ENCODE results near the gene NTM.

The NTM gene

DNA sequence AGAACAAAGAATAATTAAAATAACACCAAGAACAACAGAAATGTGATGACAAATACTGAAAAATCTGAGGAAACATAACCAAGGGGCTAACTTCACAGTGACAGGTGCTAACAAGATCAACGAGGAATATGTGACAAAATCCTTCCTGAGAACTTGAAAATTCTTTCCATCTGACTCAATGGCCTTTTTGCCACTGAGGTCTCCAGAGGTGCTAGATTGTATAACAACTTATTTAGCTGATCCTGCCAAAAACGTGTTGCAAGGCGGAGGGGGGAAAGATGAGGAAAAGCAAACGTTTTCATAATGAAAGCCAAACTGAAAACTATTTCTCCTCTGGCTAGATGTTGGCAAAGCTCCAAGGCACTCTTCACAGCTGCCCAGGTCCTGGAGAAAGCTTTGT lies 364.5 kb downstream of the NTM start:
- DNase-seq (ENCODE audit: low read depth): no peak

DNA sequence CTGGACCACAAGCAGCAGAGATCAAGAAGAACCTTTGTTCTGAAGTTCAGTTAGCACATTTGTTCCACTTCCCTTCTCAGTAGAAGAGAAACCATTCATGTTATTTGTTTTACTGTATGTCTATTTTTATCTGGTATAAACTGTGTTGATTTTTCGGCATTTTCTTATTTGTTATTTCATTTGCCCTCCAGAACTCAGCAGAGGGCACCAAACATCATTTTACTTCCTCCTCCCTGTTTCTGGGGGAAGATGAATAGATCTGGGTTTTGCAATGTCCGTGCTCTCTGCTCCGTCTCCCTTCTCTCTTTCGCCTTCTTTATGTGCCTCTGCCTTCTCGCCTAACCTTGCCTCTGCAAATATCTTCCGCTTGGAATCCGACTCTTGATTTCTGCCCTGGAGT lies 366.9 kb downstream of the NTM start:
- DNase-seq (ENCODE audit: low read depth): no peak

DNA sequence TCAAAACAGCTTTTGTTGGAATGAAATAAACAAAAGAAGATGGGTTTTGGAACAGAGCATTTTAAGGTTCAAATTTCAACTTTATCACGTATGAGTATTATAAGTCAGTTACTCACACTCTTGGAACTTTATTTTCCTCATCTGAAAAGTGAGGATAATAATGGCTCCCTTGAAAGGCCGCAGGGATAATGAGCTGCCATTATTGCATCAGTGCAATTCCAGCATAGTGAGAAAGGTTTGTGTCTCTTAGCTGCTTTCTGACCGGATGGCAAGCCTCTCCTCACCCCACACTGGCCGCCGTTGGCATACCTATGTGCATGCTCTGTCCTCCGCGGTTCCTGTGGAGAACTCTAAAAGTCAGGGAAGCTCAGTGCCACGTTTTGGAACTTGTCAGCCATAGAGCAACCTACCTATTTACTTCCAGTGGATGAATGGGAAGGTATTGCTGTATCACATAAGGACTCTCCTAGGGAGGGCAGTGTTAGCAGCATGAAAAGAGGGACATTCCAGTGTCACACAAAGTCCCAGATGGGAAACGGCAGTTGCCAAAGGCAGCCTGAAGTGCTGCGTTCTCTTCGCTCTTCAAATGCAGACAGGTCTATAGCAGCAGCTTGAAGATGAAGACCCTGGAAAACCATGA lies 368.9 kb downstream of the NTM start:
- DNase-seq (ENCODE audit: low read depth): no peak

DNA sequence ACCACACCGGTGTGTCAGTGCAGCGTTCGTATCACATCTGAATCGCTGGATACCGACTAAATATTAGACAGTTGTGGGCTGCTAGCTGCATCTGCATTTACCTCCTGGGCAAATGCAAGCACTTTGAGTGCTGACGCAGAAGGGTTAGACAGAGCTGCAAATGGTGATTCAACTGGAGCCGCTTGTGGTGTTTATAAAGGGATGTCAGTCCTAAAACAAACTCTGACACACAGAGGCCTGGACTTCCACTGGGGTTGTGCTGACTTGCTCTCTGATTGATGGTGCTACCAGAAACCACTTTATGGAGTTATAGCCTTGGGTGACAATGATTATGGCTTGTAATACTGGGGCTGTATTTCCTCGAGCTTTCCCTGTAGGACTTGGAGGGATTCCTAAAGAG lies 374.4 kb downstream of the NTM start:
- no peak for DNase-seq (ENCODE audit: low read depth)

DNA sequence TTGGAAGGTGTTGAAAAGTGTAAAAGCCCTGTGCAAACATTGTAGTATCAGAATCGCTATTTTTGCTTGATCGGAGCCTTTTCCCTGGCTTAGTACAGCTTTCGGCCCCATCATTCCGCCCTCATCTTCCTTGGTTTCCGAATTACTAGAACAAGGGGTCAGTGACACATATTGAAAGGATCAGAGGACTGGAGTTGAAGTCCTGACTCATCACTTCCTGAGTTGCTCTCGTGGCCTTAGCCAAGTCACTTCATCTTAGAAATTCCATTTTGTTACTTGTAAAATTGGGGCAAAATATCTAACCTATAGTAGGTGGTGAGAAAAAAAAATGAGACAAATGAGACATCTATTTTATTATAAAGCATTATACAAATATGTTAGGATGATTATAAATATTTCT lies 375.0 kb downstream of the NTM start:
- no peak for DNase-seq (ENCODE audit: low read depth)

DNA sequence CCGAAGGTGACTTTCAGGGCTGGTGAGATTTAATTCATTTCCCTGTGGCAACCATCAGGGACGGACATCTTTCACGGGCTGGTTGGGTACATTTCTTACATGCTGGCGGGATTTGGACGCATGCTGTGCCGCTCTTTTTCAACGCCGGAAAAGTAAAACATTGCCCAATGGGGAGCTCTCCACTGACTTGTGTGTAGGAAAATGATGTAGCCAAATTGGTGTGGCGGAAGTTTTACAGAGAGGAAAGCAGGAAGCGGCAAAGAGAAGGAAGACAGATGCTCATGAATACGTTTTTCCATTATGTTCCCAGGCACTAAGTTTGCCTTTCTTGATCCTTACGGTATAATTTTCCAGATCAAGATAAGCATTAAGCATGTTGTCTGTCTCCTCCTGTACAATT lies 375.8 kb downstream of the NTM start:
- DNase-seq (ENCODE audit: low read depth): no peak

DNA sequence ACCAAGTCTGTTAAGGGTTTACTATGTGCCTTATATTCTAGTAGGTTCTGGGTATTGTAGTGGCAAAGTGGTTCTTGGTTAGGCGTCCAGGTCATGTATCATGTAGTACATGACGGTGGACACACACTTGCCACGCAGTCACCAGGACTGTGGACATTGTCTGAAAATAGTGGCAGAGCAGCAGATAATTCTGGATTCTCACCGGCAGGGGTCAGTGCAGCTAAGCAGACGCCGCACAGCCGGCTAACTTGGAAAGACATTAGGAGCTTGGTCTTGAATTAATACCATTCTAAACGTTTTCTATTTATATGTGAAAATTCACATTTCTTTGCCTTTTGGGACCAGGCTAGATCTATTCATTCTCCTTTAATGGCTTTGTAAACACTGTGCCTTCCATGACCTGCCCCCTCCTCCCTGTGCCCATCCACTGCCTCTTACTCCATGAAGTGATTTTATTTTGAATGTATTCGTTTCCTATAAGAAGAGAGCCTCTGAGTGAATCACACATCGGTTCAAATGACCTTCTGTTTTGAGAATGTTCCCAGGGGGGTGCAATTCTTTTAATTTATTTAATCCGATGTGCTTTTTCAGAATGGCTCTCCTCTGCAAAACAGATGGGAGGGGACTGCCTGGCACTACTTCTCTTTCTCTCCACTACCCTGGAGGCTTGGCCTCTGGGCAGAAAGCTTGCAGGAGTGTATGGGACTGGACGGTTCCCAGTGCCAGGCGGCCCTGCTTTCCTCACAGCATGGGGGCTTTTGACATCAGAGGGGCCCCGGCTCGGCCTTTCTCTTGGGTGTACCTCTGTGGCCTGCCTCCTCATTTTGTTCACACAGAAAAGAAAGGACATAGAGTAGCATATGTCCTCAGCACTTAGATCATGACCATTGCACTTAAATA lies 378.0 kb downstream of the NTM start:
- no peak for DNase-seq (ENCODE audit: low read depth)

DNA sequence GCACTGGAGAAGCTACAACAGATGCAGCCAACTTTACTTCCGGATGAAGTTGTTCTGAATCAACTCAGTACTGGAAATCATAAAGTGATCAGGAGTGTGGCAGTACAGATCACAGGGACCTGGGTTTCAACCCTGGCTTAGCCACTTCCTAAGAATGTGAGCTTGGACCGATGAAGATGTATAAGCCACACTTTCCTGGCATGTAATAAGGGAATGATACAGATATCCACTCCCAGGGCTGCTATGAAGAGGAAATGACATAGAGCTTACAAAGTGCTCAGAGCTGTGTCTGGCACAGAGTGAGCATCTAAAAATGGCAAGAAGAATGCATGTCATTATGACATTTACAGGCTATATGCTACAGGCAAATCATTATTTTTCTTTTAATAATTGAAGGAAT lies 378.7 kb downstream of the NTM start:
- no peak for DNase-seq (ENCODE audit: low read depth)

DNA sequence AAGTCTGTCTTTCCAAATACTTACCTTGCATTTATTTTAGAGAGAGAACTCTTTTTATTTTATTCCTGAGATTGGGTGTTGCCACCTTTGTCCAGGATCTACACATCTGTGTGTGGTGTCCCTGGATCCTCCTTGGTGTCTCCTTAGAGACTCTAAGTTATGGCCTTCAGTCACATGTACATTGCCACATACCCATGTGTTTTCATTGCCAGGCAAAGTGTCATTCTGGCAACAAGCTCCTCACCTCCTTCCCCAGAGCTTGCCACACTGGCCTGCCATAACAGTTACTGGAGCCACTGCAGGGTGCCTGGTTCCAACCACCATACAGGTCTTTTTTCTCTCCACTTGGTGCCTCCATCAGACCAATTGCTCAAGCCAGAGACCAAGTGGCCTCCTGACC lies 379.7 kb downstream of the NTM start:
- DNase-seq (ENCODE audit: low read depth): no peak

DNA sequence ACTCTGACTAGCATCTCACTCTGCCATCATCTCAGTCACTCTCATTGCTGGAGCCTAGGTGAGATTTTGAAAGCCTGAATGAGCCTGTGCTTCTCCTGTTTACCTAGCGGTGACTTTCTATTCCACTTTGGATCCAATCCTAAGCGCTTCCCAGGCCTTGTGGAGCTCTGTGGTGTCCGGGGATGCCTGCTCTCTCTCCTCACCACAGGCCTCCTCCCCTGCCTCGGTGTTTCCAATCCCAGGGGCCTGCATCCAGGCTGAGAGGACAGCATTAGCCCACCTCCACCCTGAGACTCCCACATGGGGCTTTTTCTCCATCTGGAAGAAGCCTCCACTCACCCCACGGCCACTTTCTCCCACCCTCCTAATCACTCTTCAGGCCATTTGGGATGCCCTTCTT lies 380.3 kb downstream of the NTM start:
- no peak for DNase-seq (ENCODE audit: low read depth)

DNA sequence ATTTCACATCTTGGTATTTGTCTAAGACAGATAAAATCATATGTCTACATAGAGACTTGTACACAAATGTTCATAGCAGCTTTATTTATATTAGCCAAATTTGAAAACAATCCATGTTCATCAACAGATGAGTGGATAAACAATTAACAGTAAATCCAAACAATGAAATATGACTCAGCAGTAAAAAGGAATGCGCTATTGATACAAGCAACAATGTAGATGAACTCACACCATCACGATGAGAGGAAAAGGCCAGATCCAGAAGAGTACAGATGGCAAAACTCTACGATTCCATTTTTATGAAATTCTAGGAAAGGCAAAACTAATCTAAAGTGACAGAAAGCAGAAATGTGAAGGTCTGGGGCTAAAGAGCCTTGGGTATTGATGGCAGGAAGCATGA lies 384.3 kb downstream of the NTM start:
- no peak for DNase-seq (ENCODE audit: low read depth)

DNA sequence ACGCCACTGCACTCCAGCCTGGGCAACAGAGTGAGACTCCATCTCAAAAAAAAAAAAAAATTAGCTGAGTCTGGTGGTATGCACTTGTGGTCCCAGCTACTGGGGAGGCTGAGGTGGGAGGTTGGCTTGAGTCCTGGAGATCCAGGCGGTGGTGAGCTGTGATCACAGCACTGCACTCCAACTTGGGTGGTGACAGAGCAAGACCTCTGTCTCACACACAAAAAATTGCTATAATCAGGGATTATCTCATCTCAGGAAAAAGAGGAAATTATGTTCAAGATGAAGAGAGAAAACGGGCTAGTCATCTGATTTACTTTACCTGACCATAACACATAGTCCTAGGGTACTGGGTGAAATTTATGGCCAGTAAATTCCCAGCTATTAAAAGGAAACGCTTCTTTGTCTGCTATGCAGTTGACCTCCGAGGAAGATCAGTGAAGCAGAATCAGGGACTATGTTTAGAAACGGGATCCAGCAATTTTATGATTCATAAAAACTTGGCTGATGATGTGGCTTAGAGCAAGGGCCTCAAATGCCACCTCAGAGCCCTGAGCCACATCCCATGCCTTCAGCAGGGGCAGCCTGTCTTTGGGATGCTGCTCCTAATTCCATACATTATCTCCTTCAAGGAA lies 386.2 kb downstream of the NTM start:
- DNase-seq (ENCODE audit: low read depth): no peak

DNA sequence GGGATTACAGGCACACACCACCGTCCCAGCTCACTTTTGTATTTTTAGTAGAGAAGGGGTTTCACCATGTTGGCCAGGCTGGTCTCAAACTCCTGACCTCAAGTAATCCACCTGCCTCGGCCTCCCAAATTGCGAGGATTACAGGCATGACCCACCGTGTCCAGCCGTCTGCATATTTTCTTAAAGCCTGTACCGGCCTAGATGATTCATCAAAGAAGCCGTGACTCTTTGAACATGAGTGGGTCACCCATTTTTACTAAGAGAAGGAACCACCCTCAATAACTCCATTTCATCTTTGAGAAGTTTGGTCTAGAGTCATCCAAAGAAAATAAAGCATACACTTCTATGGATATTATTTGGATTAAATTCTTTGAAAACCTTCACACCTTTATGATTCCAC lies 388.3 kb downstream of the NTM start:
- DNase-seq (ENCODE audit: low read depth): no peak

DNA sequence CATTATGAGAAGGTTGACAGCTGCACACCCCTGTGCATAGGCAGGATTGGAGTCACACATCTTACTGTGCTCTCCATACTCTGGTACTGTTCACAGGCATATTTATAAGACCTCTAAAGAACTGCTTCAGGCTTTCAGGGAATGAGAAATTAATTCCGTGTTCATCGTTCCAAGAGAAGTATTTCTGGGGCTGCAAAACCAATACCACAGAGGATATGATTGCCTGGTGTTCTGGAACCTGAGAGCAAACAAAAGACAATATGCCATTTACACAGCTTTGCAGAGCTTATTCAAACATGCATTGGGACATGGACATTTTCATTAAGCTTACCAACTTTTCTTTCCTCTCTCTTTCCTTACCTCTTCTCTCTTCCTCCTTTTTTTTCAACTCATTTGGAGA lies 388.7 kb downstream of the NTM start:
- no peak for DNase-seq (ENCODE audit: low read depth)

DNA sequence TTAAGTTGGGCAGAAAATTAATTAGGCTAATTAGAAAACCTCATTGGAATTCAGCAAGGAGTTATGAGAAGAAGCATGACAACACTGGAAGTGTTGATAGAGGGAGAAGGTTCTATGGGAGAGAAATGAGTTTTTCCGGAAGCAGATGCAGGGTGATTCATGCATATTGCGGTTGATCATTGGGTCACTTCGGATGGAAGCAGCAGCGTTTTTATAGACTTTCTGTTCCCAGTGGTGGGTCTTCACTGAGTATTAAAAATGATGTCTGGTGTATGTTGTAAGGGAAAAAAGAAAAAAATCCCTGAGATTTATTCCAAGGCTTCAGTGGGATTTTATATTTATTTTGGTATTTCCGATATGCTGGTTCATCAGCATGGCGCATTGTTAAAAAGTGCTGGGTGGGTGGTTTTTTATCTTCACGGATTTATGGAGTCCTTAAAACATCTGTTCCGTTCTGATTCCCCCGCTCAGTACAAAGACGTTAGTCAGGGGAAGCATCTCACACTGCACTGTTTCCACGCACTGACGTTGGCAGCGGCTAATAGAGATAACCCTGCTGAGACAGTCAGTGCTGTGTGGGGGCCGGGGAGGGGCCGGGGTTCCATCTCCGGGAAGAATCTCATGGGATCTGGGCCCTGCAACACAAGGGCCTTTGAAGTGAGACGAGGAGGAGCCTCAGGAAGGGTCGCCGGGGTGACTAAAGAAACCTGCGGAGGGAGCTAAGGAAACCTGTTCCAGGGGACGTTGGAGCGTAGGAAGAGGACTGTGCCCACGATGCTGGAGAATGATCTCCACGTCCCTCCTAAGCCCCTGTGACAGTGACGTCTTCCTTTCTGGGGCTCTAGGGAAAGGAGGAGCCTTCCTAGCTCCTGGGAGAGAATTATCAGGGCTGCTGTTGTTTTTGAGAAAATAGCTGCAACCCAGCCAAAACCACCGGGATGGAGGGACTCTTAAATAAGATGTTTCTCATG lies 390.0 kb downstream of the NTM start:
- DNase-seq (ENCODE audit: low read depth): no peak

DNA sequence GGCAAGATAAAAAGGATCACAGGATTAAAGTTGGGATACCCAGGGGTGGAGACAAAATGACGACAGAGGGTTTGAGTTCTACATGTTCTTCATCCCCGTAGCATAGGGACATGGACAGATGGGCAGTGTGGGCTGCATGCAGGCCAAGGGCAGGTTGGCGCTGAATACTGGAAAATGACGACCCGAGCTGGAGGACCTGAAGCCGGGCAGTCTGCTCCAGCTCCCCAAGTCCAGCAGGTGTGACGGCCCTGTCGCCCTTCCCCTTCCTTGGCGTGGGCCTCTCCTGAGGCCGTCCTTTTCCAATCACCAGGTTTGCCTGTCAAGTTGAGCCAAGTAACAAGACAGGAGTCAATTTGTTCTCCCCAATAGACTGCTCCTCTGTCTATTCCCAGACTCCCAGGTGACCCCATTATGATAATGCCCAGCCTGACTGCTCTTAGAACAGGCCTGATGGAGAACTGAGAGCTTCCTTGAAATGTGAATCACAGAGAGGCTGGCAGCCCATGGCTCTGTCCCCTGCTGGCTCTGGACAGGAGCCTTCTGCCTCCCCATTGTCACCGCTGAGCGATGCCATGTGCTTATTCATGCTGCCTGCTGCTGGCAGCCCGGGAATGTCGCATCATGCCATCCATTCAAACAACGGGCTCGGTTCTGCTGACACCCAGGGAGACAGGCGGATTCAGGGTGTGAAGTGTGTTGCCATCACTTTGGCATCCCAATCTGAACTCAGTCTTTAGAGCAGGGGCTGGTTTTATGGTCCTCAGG lies 392.1 kb downstream of the NTM start:
- DNase-seq (ENCODE audit: low read depth): no peak

DNA sequence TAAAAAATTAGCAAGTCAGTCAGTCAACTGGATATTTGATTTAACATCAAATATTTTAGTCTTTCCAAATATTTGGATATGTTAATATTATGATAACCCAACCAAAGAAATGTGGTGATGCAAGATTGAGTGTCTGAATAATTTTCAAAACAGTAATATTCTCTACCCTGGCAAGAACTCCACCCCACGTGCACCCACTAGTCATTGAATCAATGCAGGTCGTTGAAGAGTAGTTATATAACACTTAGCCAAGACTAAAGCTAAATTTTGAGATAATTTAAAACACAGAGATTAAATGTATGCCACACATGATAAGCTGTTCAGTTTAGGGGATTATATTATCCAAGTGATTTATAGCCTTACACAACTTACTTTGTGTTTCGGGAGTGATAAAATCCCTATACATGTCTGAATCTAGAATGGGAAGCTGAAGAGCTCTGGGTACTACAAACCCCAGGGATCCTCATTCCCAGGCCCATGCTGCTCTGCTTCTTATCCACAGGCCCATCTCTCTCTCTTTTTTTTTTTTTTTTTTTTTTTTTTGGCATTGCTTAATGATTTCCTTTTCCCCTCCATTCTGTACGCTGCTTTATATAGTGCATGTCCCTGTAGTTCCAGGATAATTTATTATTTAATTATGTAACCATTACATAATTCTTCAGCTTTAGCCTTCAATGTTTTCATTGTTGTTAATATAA lies 392.9 kb downstream of the NTM start:
- no peak for DNase-seq (ENCODE audit: low read depth)

DNA sequence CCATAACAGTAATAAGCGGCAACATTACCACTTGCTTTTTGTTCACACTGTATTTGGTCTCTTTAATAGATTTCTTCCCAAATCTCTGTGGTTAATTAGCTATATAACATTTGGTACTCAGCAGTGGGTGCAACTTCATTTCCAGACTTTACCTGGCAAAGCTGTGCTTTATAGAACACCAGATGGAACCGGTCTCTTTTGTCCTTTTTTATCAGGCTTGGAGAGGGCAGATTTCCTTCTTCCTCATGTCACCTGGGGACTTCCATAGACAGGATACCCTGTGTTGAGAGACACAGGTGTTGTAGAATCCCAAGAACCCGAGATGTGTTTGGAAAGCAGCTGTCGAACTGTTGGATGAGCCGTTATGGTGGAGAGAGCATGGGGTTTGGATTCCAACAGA lies 393.7 kb downstream of the NTM start:
- no peak for DNase-seq (ENCODE audit: low read depth)

DNA sequence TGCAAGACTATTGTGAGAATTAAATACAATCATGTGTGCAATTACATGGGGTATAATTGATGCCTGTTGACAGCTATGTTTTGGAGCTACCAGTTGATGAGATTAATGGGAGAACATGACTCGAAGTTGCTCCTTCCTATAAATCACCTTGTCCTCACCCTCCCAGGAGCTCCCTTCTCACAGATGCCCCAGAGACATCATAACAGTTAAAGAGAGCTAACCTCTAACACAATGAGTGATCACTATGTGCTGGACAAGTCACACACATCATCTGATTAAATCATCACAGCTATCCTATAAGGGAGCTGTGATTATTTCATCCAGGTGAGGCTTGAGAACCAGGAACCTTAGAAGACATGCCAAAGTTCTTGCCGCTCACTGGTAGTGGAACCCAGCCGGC lies 394.2 kb downstream of the NTM start:
- no peak for DNase-seq (ENCODE audit: low read depth)

DNA sequence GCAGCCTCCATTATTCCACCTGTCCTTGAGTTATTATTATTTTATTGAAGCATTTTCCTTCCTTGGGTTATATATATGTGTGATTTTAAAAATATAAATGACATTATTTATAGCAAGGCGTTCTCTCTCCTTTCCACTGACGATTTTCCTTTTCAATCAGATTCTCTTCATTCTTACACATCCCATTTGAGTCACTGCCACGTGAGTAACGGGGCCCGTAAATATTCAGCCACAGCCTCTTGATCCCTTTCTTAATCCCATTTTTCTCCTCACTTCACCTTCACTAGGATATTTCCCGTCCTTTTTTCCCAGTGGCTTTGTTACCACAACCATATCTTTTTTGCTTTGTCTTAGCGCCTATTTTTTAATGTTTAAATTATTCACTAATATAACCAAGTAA lies 396.2 kb downstream of the NTM start:
- DNase-seq (ENCODE audit: low read depth): no peak

DNA sequence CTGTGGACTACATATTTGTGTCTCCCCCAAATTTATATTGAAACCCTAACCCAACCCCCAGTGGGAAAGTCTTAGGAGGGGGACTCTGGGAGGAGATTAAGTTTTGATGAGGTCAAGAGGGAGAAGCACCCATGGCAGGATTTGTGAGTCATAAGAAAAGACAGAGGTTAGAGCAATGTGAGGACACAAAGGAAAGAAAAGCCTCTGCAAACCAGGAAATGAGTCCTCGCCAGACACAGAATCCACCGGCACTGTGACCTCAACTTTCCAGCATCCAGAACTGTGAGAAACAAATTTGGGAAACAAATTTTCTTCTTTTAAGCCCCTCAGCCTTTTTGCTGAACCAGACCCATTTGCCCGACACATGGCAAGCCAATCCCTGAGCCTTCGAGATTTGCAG lies 397.0 kb downstream of the NTM start:
- no peak for DNase-seq (ENCODE audit: low read depth)

All from activated T-helper 1 cell treated with Interleukin-2 at 50 U/mL for 16 hours (primary cell).